GM12878 (cell line): ENCODE measurements around the gene TMEM72. TPM values are rescaled to one million over a fixed set of nuclear protein-coding genes. Genes with fewer than 3 reads are reported as not detected.

Experiments
- ATAC-seq: fragments of 200-7000 bp; cut with Tn5 transposase; 3 replicates; pipeline ENCODE4 v1.9.1; 2020; ENCODE audit warnings: mild to moderate bottlenecking, moderate library complexity
- BruUV-seq: library from RNA; stranded (reverse); fragments of 400-500 nt; replicated peaks from 2 replicates; lab custom pipeline; 2021; lab: Mats Ljungman, UMichigan
- CTCF ChIA-PET: fragments of 300-600 bp; sonication (Branson Sonifier 250); formaldehyde crosslinking; extraction: SDS; loops from one replicate; lab custom pipeline; 2021; ENCODE audit warnings: inconsistent platforms; lab: Yijun Ruan, JAX
- POLR2A ChIA-PET: fragments of 350-600 bp; formaldehyde crosslinking; extraction: SDS; loops from one replicate; lab custom pipeline; 2021; ENCODE audit warnings: inconsistent platforms; lab: Charles Lee
- RAD21 ChIA-PET: fragments of 300-600 bp; sonication (Branson Sonifier 250); formaldehyde crosslinking; loops from one replicate; lab custom pipeline; 2023; ENCODE audit warnings: antibody characterized with exemption; ENCODE audit not compliant: unreplicated experiment; lab: Charles Lee
- SMC1A ChIA-PET: fragments of 300-600 bp; sonication (Branson Sonifier 250); formaldehyde crosslinking; loops from one replicate; lab custom pipeline; 2023; ENCODE audit not compliant: unreplicated experiment, uncharacterized antibody; lab: Charles Lee
- DNase-seq: peaks from one replicate; pipeline ENCODE4 v3.0.0-alpha.2; 2011; ENCODE audit warnings: low read depth, low spot score
- FAIRE-seq: peaks from 3 replicates; lab custom pipeline; 2011; peaks lifted over from hg19 to GRCh38; lab: Jason Lieb, UNC
- H2AFZ ChIP-seq: 2 replicates; pipeline ENCODE4 v1.6.0; 2011; ENCODE audit warnings: low read depth, low read length, control low read depth; ENCODE audit not compliant: control insufficient read depth
- H3K27ac ChIP-seq: 2 replicates; pipeline ENCODE4 v1.5.1; 2011; ENCODE audit warnings: control low read depth; ENCODE audit not compliant: control insufficient read depth, insufficient read depth
- H3K27me3 ChIP-seq, 2 experiments: replicated peaks in 1 of 2; 2 replicates each; pipeline versions ENCODE4 v1.6.0 to v1.6.1; 2011; ENCODE audit warnings: low read length in 1 of 2; ENCODE audit not compliant: control insufficient read depth in 2 of 2, insufficient read depth in 2 of 2
- H3K36me3 ChIP-seq, 2 experiments: 2 replicates each; pipeline ENCODE4 v1.5.1; 2011; ENCODE audit warnings: low read length in 1 of 2; ENCODE audit not compliant: control insufficient read depth in 2 of 2, insufficient read depth in 2 of 2
- H3K4me1 ChIP-seq: 2 replicates; pipeline ENCODE4 v1.6.1; 2011; ENCODE audit warnings: mild to moderate bottlenecking, low read length, moderate library complexity, mixed read lengths; ENCODE audit not compliant: control insufficient read depth, insufficient read depth
- H3K4me2 ChIP-seq: 2 replicates; pipeline ENCODE4 v1.6.0; 2011; ENCODE audit warnings: control low read depth; ENCODE audit not compliant: control insufficient read depth, insufficient read depth
- H3K4me3 ChIP-seq: fragments of 200-600 bp; sonication (generic); 2 replicates; pipeline ENCODE4 v1.5.1; 2016
- H3K79me2 ChIP-seq: 2 replicates; pipeline ENCODE4 v1.6.0; 2011; ENCODE audit warnings: low read length; ENCODE audit not compliant: control insufficient read depth, insufficient read depth
- H3K9ac ChIP-seq: 2 replicates; pipeline ENCODE4 v1.8.0; 2011; ENCODE audit warnings: low read length, control low read depth, mixed read lengths; ENCODE audit not compliant: control insufficient read depth, insufficient read depth
- H3K9me3 ChIP-seq: replicated peaks from 3 replicates; pipeline ENCODE4 v1.5.1; 2011; ENCODE audit warnings: mild to moderate bottlenecking, low read length; ENCODE audit not compliant: control insufficient read depth, insufficient read depth
- H4K20me1 ChIP-seq: 2 replicates; pipeline ENCODE4 v1.6.0; 2011; ENCODE audit not compliant: control insufficient read depth, insufficient read depth
- CEBPB ChIP-seq, 2 experiments: fragments of 150-350 bp in 1 of 2; IDR thresholded peaks; 2 replicates each; pipeline ENCODE4 v1.6.1; 2012 to 2014; ENCODE audit warnings: low read depth in 2 of 2, low read length in 2 of 2, borderline replicate concordance in 1 of 2, inconsistent platforms in 1 of 2
- CREM ChIP-seq: IDR thresholded peaks from 2 replicates; pipeline ENCODE4 v1.6.1; 2014; ENCODE audit warnings: antibody characterized with exemption, low read depth
- E4F1 ChIP-seq: fragments of 450-650 bp; IDR thresholded peaks from 2 replicates; pipeline ENCODE4 v1.6.1; 2018; ENCODE audit warnings: borderline replicate concordance, mild to moderate bottlenecking; ENCODE audit not compliant: partially characterized antibody
- FOXM1 ChIP-seq: IDR thresholded peaks from 2 replicates; pipeline ENCODE4 v1.6.1; 2012; ENCODE audit warnings: low read depth, mild to moderate bottlenecking, inconsistent platforms, low read length, moderate library complexity
- IRF4 ChIP-seq: IDR thresholded peaks from 2 replicates; pipeline ENCODE4 v1.6.1; 2011; ENCODE audit warnings: low read depth, low read length
- JUND ChIP-seq: IDR thresholded peaks from 2 replicates; pipeline ENCODE4 v1.6.1; 2012; ENCODE audit warnings: low read depth, mild to moderate bottlenecking, low read length, improper control_type of control experiment, moderate library complexity
- KDM1A ChIP-seq: fragments of 200-600 bp; sonication (generic); IDR thresholded peaks from 2 replicates; pipeline ENCODE4 v1.6.1; 2016; ENCODE audit warnings: borderline replicate concordance
- NBN ChIP-seq: fragments of 450-650 bp; IDR thresholded peaks from 2 replicates; pipeline ENCODE4 v1.6.1; 2016
- NFIC ChIP-seq: IDR thresholded peaks from 2 replicates; pipeline ENCODE4 v1.6.1; 2012; ENCODE audit warnings: low read depth, mild to moderate bottlenecking, inconsistent platforms, low read length, moderate library complexity
- PBX3 ChIP-seq: IDR thresholded peaks from 2 replicates; pipeline ENCODE4 v1.6.1; 2011; ENCODE audit warnings: mild to moderate bottlenecking, low read depth, low read length, moderate library complexity; ENCODE audit not compliant: insufficient replicate concordance
- SIX5 ChIP-seq: IDR thresholded peaks from 2 replicates; pipeline ENCODE4 v1.6.1; 2011; ENCODE audit warnings: mild to moderate bottlenecking, low read depth, low read length, moderate library complexity; ENCODE audit not compliant: severe bottlenecking
- SMAD1 ChIP-seq: fragments of 450-650 bp; IDR thresholded peaks from 2 replicates; pipeline ENCODE4 v1.6.1; 2018; ENCODE audit warnings: mild to moderate bottlenecking, low read depth; ENCODE audit not compliant: partially characterized antibody
- TCF3 ChIP-seq: IDR thresholded peaks from 2 replicates; pipeline ENCODE4 v1.6.1; 2012; ENCODE audit warnings: low read depth, mild to moderate bottlenecking, low read length, borderline replicate concordance; ENCODE audit not compliant: insufficient read depth
- ZBTB11 ChIP-seq: fragments of 450-650 bp; formaldehyde crosslinking; IDR thresholded peaks from 2 replicates; pipeline ENCODE4 v1.5.0; 2022; ENCODE audit warnings: mild to moderate bottlenecking, missing genetic modification characterization
- ZNF24 ChIP-seq: fragments of 450-650 bp; IDR thresholded peaks from 2 replicates; pipeline ENCODE4 v1.6.1; 2017; ENCODE audit warnings: antibody characterized with exemption, mild to moderate bottlenecking
- WGBS: methylation state at CpG from one replicate; pipeline ENCODE4 v1.1.6; 2016; ENCODE audit warnings: low lambda C conversion rate; ENCODE audit not compliant: insufficient replicate concordance, insufficient coverage; ENCODE audit errors: missing lambda C conversion rate; 5-methylcytosine and 5-hydroxymethylcytosine counted together
- in situ Hi-C: fragments of 300-500 bp; cut with MboI; formaldehyde crosslinking; loops from 9 replicates; pipeline ENCODE4 v1.14.3; 2018; ENCODE audit warnings: mixed read lengths
- intact Hi-C: fragments of 100-400 bp; cut with micrococcal nuclease; formaldehyde crosslinking; loops from one replicate; pipeline ENCODE4 v1.14.2; 2022; ENCODE audit not compliant: unreplicated experiment
- polyA plus RNA-seq, 11 experiments: library from polyadenylated mRNA; depleted of rRNA in 4 of 11; unstranded in 6 of 11; stranded (reverse) in 5 of 11; fragments of >200 nt; fragmentation: Nextera tagmentation in 4 of 11; fragmentation: Illumina TruSeq in 1 of 11; extraction: Ambion mirVana in 4 of 11; extraction: Trizol in 1 of 11; gene quantifications; 1 replicate in 1 of 11; 2 replicates in 10 of 11; pipeline versions ENCODE4 v1.2.1 to v1.2.3, GENCODE V29; 2011 to 2016; ENCODE audit warnings: inconsistent platforms in 2 of 11, missing spikeins in 2 of 11, low read depth in 1 of 11
- total RNA-seq, 4 experiments: library from RNA; depleted of rRNA in 3 of 4; stranded (reverse); fragments of >200 nt in 3 of 4; fragmentation: Illumina TruSeq in 1 of 4; extraction: Trizol in 1 of 4; gene quantifications; 2 replicates each; pipeline versions ENCODE4 v1.2.1 to v1.2.3, GENCODE V29; 2013 to 2021

Gene TMEM72
- total and polyA plus RNA-seq, 10 of the 15 experiments (the other 5 are each of a cell fraction or from before 2014, with no cell fraction given), result 0.12 TPM; not detected in 9

- H3K79me2 ChIP-seq, result no peaks in the 10 kb centered on the region
- ChIA-PET POLR2A (no interaction called here), SMC1A (interaction anchor here (1.1 to 1.5 kb wide), 2 partner anchors 15 to 22 kb away, joined by 5 read pairs; no protein-coding TSS in a partner anchor), CTCF (interaction anchor here (1.0 to 2.8 kb wide), 2 partner anchors 14 to 22 kb away, joined by 4 to 8 read pairs; no protein-coding TSS in a partner anchor), RAD21 (interaction anchor here (1.4 to 2.7 kb wide), 2 partner anchors 11 to 14 kb away, joined by 3 to 9 read pairs; no protein-coding TSS in a partner anchor)
- no peak for TF ChIP-seq JUND
- no peak for TF ChIP-seq FOXM1
- TF ChIP-seq NFIC, result no peak
- no peak for TF ChIP-seq E4F1
- no peak for TF ChIP-seq CREM
- no peak for TF ChIP-seq NBN
- no peak for TF ChIP-seq ZNF24
- no peak for TF ChIP-seq CEBPB (IDR thresholded peaks at IDR 0.05; ENCODE audit: borderline replicate concordance in 1 of 2, low read depth in 2 of 2, low read length in 2 of 2)
- no peak for TF ChIP-seq SMAD1
- TF ChIP-seq IRF4, result no peak
- no peak for TF ChIP-seq PBX3
- TF ChIP-seq KDM1A, result no peak
- TF ChIP-seq SIX5, result no peak
- no peak for TF ChIP-seq TCF3
- TF ChIP-seq ZBTB11, result no peak
- peaks cover 5% of the 10 kb centered on the region; the same call in 1 of the 2 replicates for H3K4me1 ChIP-seq
- no peak overlapping the region for H3K4me3 ChIP-seq
- ATAC-seq (no peak), DNase-seq (no peak), FAIRE-seq (no peak)
- in situ Hi-C loops (no loop called here), intact Hi-C loops (no loop called here)
- no peaks in the 10 kb centered on the region for H4K20me1 ChIP-seq
- H3K9me3 ChIP-seq, result no peaks in the 10 kb centered on the region
- 3% methylated on average over 7 of the region's 7 CpGs for WGBS
- no peak overlapping the region for H3K27ac ChIP-seq
- no peak overlapping the region for H3K4me2 ChIP-seq
- peaks cover 0 to 3% of the 10 kb centered on the region in 2 experiments; a peak in 1 of 4 replicates for H3K27me3 ChIP-seq
- no TSS peak for BruUV-seq
- H3K9ac ChIP-seq, result no peak overlapping the region
- no peaks in the 10 kb centered on the region for H3K36me3 ChIP-seq
- no peak overlapping the region for H2AFZ ChIP-seq
These were observed 535 bp upstream of the TMEM72 start for GRCh38 chr10:44910602-44911001.
